Coronary artery (tissue), 2 donors: ENCODE data around the gene TNIP1.

Experiments
- DNase-seq: peaks from one replicate; pipeline ENCODE4 v3.0.0-alpha.2; 2017; ENCODE audit warnings: low spot score
- H3K27ac ChIP-seq, 2 donors: fragments of 200-600 bp; sonication (generic); one replicate each; pipeline ENCODE4 v1.5.1; 2016 to 2019
- H3K4me3 ChIP-seq: fragments of 200-600 bp; sonication (generic); 2 replicates; pipeline ENCODE4 v1.5.1; 2016; ENCODE audit warnings: mild to moderate bottlenecking, moderate library complexity
- TF ChIP-seq, protein P1 (sequence below): fragments of 200-600 bp; sonication (generic); IDR thresholded peaks from one replicate; pipeline ENCODE4 v1.5.1; 2019; ENCODE audit warnings: antibody characterized with exemption

TNIP1 gene

GRCh38 chr5:151106043-151106442 lies 25.2 kb upstream of the TNIP1 start:
- Histone ChIP-seq H3K27ac (no peak overlapping the region), H3K4me3 (no peak overlapping the region)
- no peak for DNase-seq
- TF ChIP-seq, protein P1, sequence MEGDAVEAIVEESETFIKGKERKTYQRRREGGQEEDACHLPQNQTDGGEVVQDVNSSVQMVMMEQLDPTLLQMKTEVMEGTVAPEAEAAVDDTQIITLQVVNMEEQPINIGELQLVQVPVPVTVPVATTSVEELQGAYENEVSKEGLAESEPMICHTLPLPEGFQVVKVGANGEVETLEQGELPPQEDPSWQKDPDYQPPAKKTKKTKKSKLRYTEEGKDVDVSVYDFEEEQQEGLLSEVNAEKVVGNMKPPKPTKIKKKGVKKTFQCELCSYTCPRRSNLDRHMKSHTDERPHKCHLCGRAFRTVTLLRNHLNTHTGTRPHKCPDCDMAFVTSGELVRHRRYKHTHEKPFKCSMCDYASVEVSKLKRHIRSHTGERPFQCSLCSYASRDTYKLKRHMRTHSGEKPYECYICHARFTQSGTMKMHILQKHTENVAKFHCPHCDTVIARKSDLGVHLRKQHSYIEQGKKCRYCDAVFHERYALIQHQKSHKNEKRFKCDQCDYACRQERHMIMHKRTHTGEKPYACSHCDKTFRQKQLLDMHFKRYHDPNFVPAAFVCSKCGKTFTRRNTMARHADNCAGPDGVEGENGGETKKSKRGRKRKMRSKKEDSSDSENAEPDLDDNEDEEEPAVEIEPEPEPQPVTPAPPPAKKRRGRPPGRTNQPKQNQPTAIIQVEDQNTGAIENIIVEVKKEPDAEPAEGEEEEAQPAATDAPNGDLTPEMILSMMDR: no peak

- no peak for DNase-seq
- TF ChIP-seq, protein P1: no peak
- H3K27ac ChIP-seq: no peak overlapping the region
- no peak overlapping the region for H3K4me3 ChIP-seq
Measured at GRCh38 chr5:151105561-151105960, 24.7 kb upstream of the TNIP1 start.

- Histone ChIP-seq H3K4me3 (no peak overlapping the region), H3K27ac (peak overlapping the region; percentile 9 to 68)
- TF ChIP-seq, protein P1: no peak
- no peak for DNase-seq
Measured at GRCh38 chr5:151104795-151105194, 24.0 kb upstream of the TNIP1 start.

DNA sequence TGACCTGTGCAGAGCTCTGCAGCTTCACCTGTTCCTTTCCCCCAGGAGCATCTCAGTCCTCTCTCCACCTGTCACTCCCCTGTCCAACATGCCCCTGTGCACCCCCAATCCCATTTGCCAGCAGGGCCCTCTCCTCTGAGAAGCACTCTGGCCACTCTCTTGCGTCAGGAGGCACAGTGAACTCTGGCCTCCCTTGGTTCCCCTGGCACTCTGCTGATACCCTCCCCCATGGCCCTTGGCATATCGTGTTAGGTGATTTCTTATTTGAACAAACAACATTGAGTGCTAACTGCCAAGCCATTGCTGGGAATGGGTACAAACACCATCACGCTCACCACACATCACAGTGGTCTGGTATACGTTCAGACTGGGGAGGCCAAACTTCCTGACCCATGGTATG lies 20.9 kb upstream of the TNIP1 start:
- DNase-seq: no peak
- TF ChIP-seq, protein P1: no peak
- Histone ChIP-seq H3K4me3 (no peak overlapping the region), H3K27ac (peak overlapping the region in 1 of 2 donors; percentile 60)

GRCh38 chr5:151101151-151101550 lies 20.3 kb upstream of the TNIP1 start:
- Histone ChIP-seq H3K4me3 (no peak overlapping the region), H3K27ac (peak overlapping the region in 1 of 2 donors; percentile 60)
- TF ChIP-seq, protein P1: no peak
- DNase-seq: no peak

GRCh38 chr5:151100681-151101080 lies 19.8 kb upstream of the TNIP1 start:
- Histone ChIP-seq H3K4me3 (no peak overlapping the region), H3K27ac (peak overlapping the region in 1 of 2 donors; percentile 60)
- TF ChIP-seq, protein P1: no peak
- DNase-seq: no peak

- TF ChIP-seq, protein P1: no peak
- Histone ChIP-seq H3K4me3 (no peak overlapping the region), H3K27ac (no peak overlapping the region)
- DNase-seq: no peak
Measured at GRCh38 chr5:151098768-151099121, 17.9 kb upstream of the TNIP1 start.
